HFFc6 (cell line): ENCODE measurements around the gene SLC16A11. TPM values are rescaled to one million over a fixed set of nuclear protein-coding genes. Genes with fewer than 3 reads are reported as not detected.
"Not testable (repeated sequence)": the region's sequence is repeated elsewhere in the genome, so short reads cannot be mapped to it uniquely, and the experiment has no call there.

Experiments used
- DNase-seq: peaks from one replicate; pipeline ENCODE4 v3.0.0-alpha.2; 2018
- H3K27ac Mint-ChIP-seq: 2 replicates; pipeline ENCODE4 v1.8.0; 2020; ENCODE audit warnings: mild to moderate bottlenecking, mixed read lengths
- H3K27me3 Mint-ChIP-seq: 2 replicates; pipeline ENCODE4 v1.8.0; 2021; ENCODE audit warnings: mild to moderate bottlenecking, moderate library complexity, mixed read lengths; ENCODE audit not compliant: insufficient read depth
- H3K36me3 Mint-ChIP-seq: 2 replicates; pipeline ENCODE4 v1.8.0; 2021; ENCODE audit warnings: low read depth, mixed read lengths
- H3K4me1 Mint-ChIP-seq: 2 replicates; pipeline ENCODE4 v1.8.0; 2020; ENCODE audit warnings: low read depth, mixed read lengths
- H3K4me3 Mint-ChIP-seq: 2 replicates; pipeline ENCODE4 v1.8.0; 2020; ENCODE audit warnings: mild to moderate bottlenecking, moderate library complexity, mixed read lengths
- H3K9me3 Mint-ChIP-seq: 2 replicates; pipeline ENCODE4 v1.8.0; 2020; ENCODE audit warnings: mild to moderate bottlenecking, mixed read lengths
- long read RNA-seq: library from polyadenylated mRNA; unstranded; transcript quantifications from one replicate; pipeline ENCODE4 v2.0.0, GENCODE V29; 2019
- total RNA-seq, 6 experiments: library from RNA; stranded (reverse); fragmentation: NEBNext Ultra II Directional; extraction: Animal tissue kit (Norgen Biotek cat#: 25700); gene quantifications; 2 replicates in 1 of 6; 3 replicates in 5 of 6; pipeline ENCODE4 v1.2.3, GENCODE V29; 2021
- TF ChIP-seq, protein P1 (sequence below): fragments of 200-600 bp; sonication (generic); IDR thresholded peaks from 2 replicates; pipeline ENCODE4 v1.5.0; 2021; ENCODE audit warnings: antibody characterized with exemption, mild to moderate bottlenecking

The SLC16A11 gene, protein sequence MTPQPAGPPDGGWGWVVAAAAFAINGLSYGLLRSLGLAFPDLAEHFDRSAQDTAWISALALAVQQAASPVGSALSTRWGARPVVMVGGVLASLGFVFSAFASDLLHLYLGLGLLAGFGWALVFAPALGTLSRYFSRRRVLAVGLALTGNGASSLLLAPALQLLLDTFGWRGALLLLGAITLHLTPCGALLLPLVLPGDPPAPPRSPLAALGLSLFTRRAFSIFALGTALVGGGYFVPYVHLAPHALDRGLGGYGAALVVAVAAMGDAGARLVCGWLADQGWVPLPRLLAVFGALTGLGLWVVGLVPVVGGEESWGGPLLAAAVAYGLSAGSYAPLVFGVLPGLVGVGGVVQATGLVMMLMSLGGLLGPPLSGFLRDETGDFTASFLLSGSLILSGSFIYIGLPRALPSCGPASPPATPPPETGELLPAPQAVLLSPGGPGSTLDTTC
- not detected for total RNA-seq
- long read RNA-seq, result 0 reads

DNA sequence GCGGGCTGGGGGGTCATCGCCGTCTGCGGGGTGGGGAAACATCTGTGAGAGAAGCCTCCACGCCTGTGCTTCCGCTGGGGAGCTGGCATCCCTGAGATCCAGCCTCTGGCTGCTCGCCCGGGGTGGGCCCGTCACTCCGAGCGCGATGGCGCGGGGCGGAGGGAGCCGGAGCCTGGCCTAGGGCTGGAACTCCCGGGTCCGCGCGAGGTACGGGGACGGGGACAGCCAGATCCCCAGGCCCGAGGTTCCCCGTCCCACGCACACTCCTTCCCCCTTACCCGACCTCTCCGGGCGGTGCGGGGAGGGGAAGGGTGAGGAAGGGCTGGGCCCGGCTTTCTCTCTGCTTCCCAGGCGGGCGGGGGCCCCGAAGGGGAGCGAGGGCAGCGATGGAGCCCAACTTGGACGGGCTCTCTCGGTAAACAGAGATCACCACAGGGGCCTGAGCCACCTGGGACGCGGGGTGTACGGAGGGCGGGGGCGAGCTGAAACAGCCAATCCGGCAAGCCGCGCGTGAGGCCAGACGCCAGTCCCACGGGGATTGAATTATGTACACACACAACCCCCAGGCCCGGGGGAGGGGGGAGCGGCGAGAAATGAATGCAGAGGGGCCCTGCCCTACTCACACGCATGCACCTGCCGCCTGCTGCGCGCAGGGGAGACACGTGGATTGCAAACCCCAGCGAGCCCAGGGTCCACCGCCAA is at the start of gene SLC16A11:
TSS of gene SLC16A11 (minus strand) at position 596 of the 702 bp plus-strand sequence. CDS start at position 17, 579 bp downstream.
- DNase-seq, result no peak
- H3K4me3 Mint-ChIP-seq, result no peak within 1 kb of the TSS
- H3K36me3 Mint-ChIP-seq, result no peaks in the 10 kb centered on the region
- TF ChIP-seq, protein P1, sequence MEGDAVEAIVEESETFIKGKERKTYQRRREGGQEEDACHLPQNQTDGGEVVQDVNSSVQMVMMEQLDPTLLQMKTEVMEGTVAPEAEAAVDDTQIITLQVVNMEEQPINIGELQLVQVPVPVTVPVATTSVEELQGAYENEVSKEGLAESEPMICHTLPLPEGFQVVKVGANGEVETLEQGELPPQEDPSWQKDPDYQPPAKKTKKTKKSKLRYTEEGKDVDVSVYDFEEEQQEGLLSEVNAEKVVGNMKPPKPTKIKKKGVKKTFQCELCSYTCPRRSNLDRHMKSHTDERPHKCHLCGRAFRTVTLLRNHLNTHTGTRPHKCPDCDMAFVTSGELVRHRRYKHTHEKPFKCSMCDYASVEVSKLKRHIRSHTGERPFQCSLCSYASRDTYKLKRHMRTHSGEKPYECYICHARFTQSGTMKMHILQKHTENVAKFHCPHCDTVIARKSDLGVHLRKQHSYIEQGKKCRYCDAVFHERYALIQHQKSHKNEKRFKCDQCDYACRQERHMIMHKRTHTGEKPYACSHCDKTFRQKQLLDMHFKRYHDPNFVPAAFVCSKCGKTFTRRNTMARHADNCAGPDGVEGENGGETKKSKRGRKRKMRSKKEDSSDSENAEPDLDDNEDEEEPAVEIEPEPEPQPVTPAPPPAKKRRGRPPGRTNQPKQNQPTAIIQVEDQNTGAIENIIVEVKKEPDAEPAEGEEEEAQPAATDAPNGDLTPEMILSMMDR, result no peak
- peaks cover 21% of the 10 kb centered on the region for H3K27me3 Mint-ChIP-seq
- no peak within 1 kb of the TSS for H3K27ac Mint-ChIP-seq
- H3K9me3 Mint-ChIP-seq, result no peaks in the 10 kb centered on the region
- H3K4me1 Mint-ChIP-seq, result peaks cover 12% of the 10 kb centered on the region

DNA sequence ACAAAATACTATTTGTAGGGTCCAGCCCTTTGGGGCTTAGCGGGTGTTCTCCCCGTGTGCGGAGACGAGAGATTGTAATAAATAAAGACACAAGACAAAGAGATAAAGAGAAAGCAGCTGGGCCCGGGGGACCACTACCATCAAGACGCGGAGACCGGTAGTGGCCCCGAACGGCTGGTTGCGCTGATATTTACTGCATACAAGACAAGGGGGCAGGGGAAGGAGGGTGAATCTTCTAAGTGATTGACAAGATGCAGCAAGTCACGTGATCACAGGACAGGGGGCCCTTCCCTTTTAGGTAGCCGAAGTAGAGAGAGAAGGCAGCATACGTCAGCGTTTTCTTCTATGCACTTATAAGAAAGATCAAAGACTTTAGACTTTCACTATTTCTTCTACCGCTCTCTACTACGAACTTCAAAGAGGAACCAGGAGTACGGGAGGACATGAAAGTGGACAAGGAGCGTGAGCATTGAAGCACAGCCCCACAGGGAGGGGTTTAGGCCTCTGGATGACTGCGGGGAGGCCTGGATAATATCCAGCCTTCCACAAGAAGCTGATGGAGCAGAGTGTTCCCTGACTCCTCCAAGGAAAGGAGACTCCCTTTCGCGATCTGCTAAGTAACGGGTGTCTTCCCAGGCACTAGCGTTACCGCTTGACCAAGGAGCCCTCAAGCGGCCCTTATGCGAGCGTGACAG is 47.6 kb upstream of the SLC16A11 start:
- not testable (repeated sequence) for H3K4me1 Mint-ChIP-seq

DNA sequence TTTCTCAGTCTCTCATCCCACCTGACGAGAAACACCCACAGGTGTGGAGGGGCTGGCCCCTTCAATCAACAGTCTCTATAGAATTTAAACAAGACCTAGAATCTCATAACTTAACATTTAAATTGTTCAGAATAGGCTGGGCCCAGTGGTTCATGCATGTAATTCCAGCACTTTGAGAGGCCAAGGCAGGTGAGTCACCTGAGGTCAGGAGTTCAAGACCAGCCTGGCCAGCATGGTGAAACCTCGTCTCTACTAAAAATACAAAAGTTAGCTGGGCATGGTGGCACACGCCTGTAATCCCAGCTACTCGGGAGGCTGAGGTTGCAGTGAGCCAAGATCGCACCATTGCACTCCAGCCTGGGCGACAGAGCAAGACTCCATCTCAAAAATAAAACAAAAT is 45.7 kb upstream of the SLC16A11 start:
- not testable (repeated sequence) for DNase-seq, H3K27ac Mint-ChIP-seq

More for the DNA sequence above, 47.6 kb upstream of the SLC16A11 start:
- H3K27me3 Mint-ChIP-seq, result peaks cover 30% of the 10 kb centered on the region
- not testable (repeated sequence) for H3K9me3 Mint-ChIP-seq, H3K27ac Mint-ChIP-seq, DNase-seq, H3K36me3 Mint-ChIP-seq, H3K4me3 Mint-ChIP-seq

DNA sequence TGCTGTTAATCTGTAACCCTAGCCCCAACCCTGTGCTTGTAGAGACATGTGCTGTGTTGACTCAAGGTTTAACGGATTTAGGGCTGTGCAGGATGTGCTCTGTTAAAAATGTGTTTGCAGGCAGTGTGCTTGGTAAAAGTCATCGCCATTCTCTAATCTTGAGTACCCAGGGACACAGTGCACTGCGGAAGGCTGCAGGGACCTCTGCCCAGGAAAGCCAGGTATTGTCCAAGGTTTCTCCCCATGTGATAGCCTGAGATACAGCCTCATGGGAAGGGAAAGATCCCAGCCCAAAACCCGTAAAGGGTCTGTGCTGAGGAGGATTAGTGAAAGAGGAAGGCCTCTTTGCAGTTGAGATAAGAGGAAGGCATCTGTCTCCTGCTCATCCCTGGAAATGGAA is 44.5 kb upstream of the SLC16A11 start:
- H3K27me3 Mint-ChIP-seq, result peaks cover 23% of the 10 kb centered on the region
- H3K9me3 Mint-ChIP-seq, DNase-seq, H3K4me1 Mint-ChIP-seq, H3K36me3 Mint-ChIP-seq, H3K27ac Mint-ChIP-seq, H3K4me3 Mint-ChIP-seq: not testable (repeated sequence)

More for the DNA sequence above, 45.7 kb upstream of the SLC16A11 start:
- H3K4me3 Mint-ChIP-seq, H3K9me3 Mint-ChIP-seq, H3K36me3 Mint-ChIP-seq, H3K4me1 Mint-ChIP-seq: not testable (repeated sequence)
- H3K27me3 Mint-ChIP-seq, result peaks cover 26% of the 10 kb centered on the region

DNA sequence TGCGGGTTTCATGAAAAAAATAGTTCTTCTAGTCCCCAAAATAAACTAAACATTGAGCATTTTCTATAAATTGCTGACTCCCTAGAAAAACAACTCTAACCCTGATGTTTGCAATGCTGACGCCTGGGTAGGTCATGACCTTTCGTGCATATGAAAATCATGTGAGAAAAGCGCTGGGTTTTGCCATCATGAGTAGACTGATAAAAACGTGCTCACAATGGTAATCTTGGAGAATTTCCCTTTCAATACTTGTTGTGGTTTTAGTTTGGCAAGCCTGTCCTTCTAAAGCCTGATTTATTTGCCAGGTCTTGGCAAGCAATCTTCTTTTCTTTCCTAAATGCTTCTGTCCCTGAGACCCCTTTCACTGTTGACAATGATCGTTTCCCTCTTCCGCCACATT is 40.2 kb upstream of the SLC16A11 start:
- H3K27ac Mint-ChIP-seq, result no peak overlapping the region
- H3K4me1 Mint-ChIP-seq, result peaks cover 6% of the 10 kb centered on the region; the same call in 1 of the 2 replicates
- TF ChIP-seq, protein P1, result no peak
- H3K27me3 Mint-ChIP-seq, result peaks cover 32% of the 10 kb centered on the region
- no peaks in the 10 kb centered on the region; the same call in 1 of the 2 replicates for H3K36me3 Mint-ChIP-seq
- no peak overlapping the region for H3K4me3 Mint-ChIP-seq
- H3K9me3 Mint-ChIP-seq, result no peaks in the 10 kb centered on the region
- no peak for DNase-seq

DNA sequence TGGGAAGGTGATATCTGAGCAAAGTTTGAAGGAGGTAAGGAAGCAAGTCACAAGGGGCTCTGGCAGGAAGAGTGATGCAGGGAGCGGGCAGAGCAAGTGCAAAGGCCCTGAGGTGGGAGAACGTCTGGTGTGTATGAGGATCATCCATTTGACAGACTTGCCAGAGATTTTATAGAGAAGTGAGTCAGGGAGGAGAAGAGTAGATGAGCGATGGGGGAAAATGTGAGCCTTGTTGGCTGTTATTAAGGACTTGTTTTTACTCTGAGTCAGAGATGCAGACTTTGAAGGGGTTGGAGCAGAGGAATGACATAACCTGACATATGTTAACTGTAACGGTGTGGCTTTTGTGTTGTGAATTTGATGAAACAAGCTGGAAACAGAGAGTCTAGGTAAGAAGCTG is 39.7 kb upstream of the SLC16A11 start:
- H3K4me1 Mint-ChIP-seq, result peaks cover 6% of the 10 kb centered on the region; the same call in 1 of the 2 replicates
- H3K9me3 Mint-ChIP-seq, result no peaks in the 10 kb centered on the region

More for the DNA sequence above, 39.7 kb upstream of the SLC16A11 start:
- Mint-ChIP-seq H3K36me3 (no peaks in the 10 kb centered on the region; the same call in 1 of the 2 replicates), H3K4me3 (no peak overlapping the region), H3K27ac (no peak overlapping the region), H3K27me3 (peaks cover 33% of the 10 kb centered on the region)
- DNase-seq, result no peak
- TF ChIP-seq, protein P1, result no peak
